GM19328 (cell line): ENCODE measurements around the gene BCAR1.
A peak's percentile ranks its signal among the peaks of the same experiment; 100 is the strongest.
"Not testable (repeated sequence)": the region's sequence is repeated elsewhere in the genome, so short reads cannot be mapped to it uniquely, and the experiment has no call there.

Experiments
- ATAC-seq: cut with Tn5 transposase; IDR thresholded peaks from one replicate; pipeline ENCODE4 v1.9.1; 2021; ENCODE audit warnings: mild to moderate bottlenecking, moderate library complexity; ENCODE audit not compliant: unreplicated experiment

BCAR1 gene

GRCh38 chr16:75256059-75256571 is 4.7 kb upstream of the BCAR1 start:
- no peak for ATAC-seq

- no peak for ATAC-seq
Measured at GRCh38 chr16:75254359-75254837, 3.0 kb upstream of the BCAR1 start.

- ATAC-seq: no peak
Measured at GRCh38 chr16:75252946-75253911, 1.8 kb upstream of the BCAR1 start.

- no peak for ATAC-seq
Measured at GRCh38 chr16:75252049-75252864, 833 bp upstream of the BCAR1 start.

- ATAC-seq: peak; percentile 23
Measured at GRCh38 chr16:75250809-75251279, 580 bp downstream of the BCAR1 start.

- no peak for ATAC-seq
Measured at GRCh38 chr16:75250089-75250808, 1.2 kb downstream of the BCAR1 start.

- no peak for ATAC-seq
Measured at GRCh38 chr16:75249441-75249840, 2.0 kb downstream of the BCAR1 start.

- no peak for ATAC-seq
Measured at GRCh38 chr16:75248536-75249380, 2.7 kb downstream of the BCAR1 start.

- no peak for ATAC-seq
Measured at GRCh38 chr16:75248142-75248535, 3.3 kb downstream of the BCAR1 start.

- ATAC-seq: no peak
Measured at GRCh38 chr16:75247249-75247648, 4.2 kb downstream of the BCAR1 start.

GRCh38 chr16:75246504-75247205 is 4.8 kb downstream of the BCAR1 start:
- ATAC-seq: no peak

GRCh38 chr16:75244844-75245758 is 6.3 kb downstream of the BCAR1 start:
- no peak for ATAC-seq

- no peak for ATAC-seq
Measured at GRCh38 chr16:75244225-75244809, 7.1 kb downstream of the BCAR1 start.

- no peak for ATAC-seq
Measured at GRCh38 chr16:75243667-75244224, 7.7 kb downstream of the BCAR1 start.

- not testable (repeated sequence) for ATAC-seq
Measured at GRCh38 chr16:75242436-75243078, 8.9 kb downstream of the BCAR1 start.

GRCh38 chr16:75241955-75242354 is 9.5 kb downstream of the BCAR1 start:
- ATAC-seq: no peak

GRCh38 chr16:75241412-75241811 is 10.0 kb downstream of the BCAR1 start:
- no peak for ATAC-seq
